Naive B cell (primary cell): ENCODE results near the gene ENPP3. TPM values are rescaled to one million over a fixed set of nuclear protein-coding genes. Genes with fewer than 3 reads are reported as not detected.

ENCODE experiments used
- ATAC-seq, 2 donors: fragments of 150-1000 bp; cut with Tn5 transposase; 2 replicates each; pipeline ENCODE4 v1.10.0; 2021; ENCODE audit warnings: low read depth in 2 of 2, mild to moderate bottlenecking in 2 of 2, moderate library complexity in 2 of 2
- DNase-seq: peaks from one replicate; pipeline ENCODE4 v3.0.0; 2022
- H3K27ac Mint-ChIP-seq, 6 donors: one replicate each; pipeline ENCODE4 v1.8.0; 2020 to 2022; ENCODE audit warnings: mild to moderate bottlenecking in 6 of 6, mixed read lengths in 6 of 6, moderate library complexity in 5 of 6, inconsistent platforms in 2 of 6
- H3K27me3 Mint-ChIP-seq, 3 donors: one replicate each; pipeline ENCODE4 v1.8.0; 2021 to 2022; ENCODE audit warnings: mixed read lengths in 3 of 3, mild to moderate bottlenecking in 1 of 3
- H3K36me3 Mint-ChIP-seq, 2 donors: one replicate each; pipeline ENCODE4 v1.8.0; 2020 to 2022; ENCODE audit warnings: mixed read lengths in 2 of 2, inconsistent platforms in 1 of 2, mild to moderate bottlenecking in 1 of 2
- H3K4me1 Mint-ChIP-seq, 3 donors: one replicate each; pipeline ENCODE4 v1.8.0; 2020 to 2022; ENCODE audit warnings: mixed read lengths in 3 of 3, inconsistent platforms in 1 of 3, mild to moderate bottlenecking in 1 of 3, moderate library complexity in 1 of 3
- H3K4me3 Mint-ChIP-seq, 8 donors: one replicate each; pipeline ENCODE4 v1.8.0; 2020 to 2022; ENCODE audit warnings: mild to moderate bottlenecking in 8 of 8, mixed read lengths in 8 of 8, moderate library complexity in 8 of 8, inconsistent platforms in 2 of 8
- H3K9me3 Mint-ChIP-seq, 7 donors: one replicate each; pipeline ENCODE4 v1.8.0; 2020 to 2022; ENCODE audit warnings: mixed read lengths in 7 of 7, mild to moderate bottlenecking in 5 of 7, inconsistent platforms in 2 of 7, moderate library complexity in 1 of 7
- polyA plus RNA-seq, 6 donors: library from polyadenylated mRNA; unstranded; fragments of 300-500 nt; fragmentation: Illumina TruSeq; gene quantifications; one replicate each; pipeline ENCODE4 v1.2.3, GENCODE V29; 2021; ENCODE audit warnings: low read depth in 6 of 6

Gene ENPP3
- polyA plus RNA-seq, 6 donors from 2014 or later: 0.18 to 0.73 (median 0.55) TPM; not detected in 3

- no peak for ATAC-seq
- no peak for DNase-seq
- Mint-ChIP-seq H3K36me3 (no peaks in the 10 kb centered on the region), H3K9me3 (peaks cover 0 to 2% (median 0%) of the 10 kb centered on the region in 7 donors), H3K4me3 (no peak overlapping the region), H3K4me1 (peaks cover 0 to 7% (median 0%) of the 10 kb centered on the region in 3 donors), H3K27me3 (peaks cover 18 to 32% (median 23%) of the 10 kb centered on the region in 3 donors), H3K27ac (no peak overlapping the region)
Measured at GRCh38 chr6:131773284-131773950, 136.3 kb downstream of the ENPP3 start.

- ATAC-seq (no peak), DNase-seq (no peak)
- Mint-ChIP-seq H3K9me3 (peaks cover 0 to 1% (median 0%) of the 10 kb centered on the region in 7 donors), H3K27me3 (peaks cover 8 to 26% (median 11%) of the 10 kb centered on the region in 3 donors), H3K36me3 (no peaks in the 10 kb centered on the region), H3K4me1 (no peaks in the 10 kb centered on the region), H3K4me3 (no peak overlapping the region), H3K27ac (no peak overlapping the region)
Measured at GRCh38 chr6:131775886-131776285, 138.8 kb downstream of the ENPP3 start.

DNA sequence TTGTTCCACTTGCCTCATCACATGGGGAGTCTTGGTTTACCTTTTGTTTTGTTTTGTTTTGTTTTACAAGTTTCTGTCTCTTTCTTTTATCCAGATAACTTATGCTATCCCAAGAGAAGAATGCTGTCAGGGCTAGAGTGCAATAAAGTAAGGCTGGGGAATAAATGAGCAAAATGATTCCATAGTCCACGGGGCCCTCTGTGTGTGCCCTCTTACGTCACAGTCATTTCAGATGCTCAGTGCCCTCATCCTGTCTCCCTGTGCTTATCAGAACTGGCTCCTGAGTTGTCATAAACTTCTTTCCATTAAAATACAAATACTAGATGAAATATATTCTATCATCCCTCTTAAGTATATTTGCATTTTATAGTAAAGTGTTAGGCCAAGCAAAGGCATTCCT lies 139.9 kb downstream of the ENPP3 start:
- Mint-ChIP-seq H3K4me3 (no peak overlapping the region), H3K9me3 (peaks cover 0 to 2% (median 0%) of the 10 kb centered on the region in 7 donors), H3K4me1 (no peaks in the 10 kb centered on the region), H3K27ac (no peak overlapping the region), H3K36me3 (no peaks in the 10 kb centered on the region), H3K27me3 (peaks cover 5 to 22% (median 6%) of the 10 kb centered on the region in 3 donors)
- ATAC-seq (no peak), DNase-seq (no peak)

DNA sequence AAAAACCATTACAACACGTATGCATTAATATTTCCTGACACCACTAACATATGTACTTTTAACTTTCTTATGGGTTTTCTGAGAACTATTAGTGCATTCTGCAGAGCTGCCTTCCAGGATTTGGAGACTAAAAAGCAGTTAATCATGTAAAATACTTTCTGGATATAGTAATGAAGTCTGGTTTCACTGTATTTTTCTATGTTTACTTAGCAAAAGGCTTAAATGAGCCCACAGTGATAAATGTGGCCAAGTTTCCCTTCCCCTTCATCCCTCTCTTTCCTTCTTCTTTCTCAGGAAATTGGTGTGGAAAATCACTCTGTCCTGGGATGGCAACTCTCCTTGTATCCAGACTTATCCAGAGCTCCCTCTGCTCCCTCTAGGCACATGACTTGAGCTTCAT lies 141.1 kb downstream of the ENPP3 start:
- Mint-ChIP-seq H3K36me3 (no peaks in the 10 kb centered on the region), H3K9me3 (peaks cover 0 to 2% (median 0%) of the 10 kb centered on the region in 7 donors), H3K4me3 (no peak overlapping the region), H3K27me3 (peaks cover 0 to 16% (median 12%) of the 10 kb centered on the region in 3 donors), H3K4me1 (no peaks in the 10 kb centered on the region), H3K27ac (no peak overlapping the region)
- DNase-seq (no peak), ATAC-seq (no peak)

- Mint-ChIP-seq H3K27ac (no peak overlapping the region), H3K4me3 (no peak overlapping the region), H3K9me3 (peaks cover 0 to 2% (median 0%) of the 10 kb centered on the region in 7 donors), H3K27me3 (peaks cover 9 to 20% (median 19%) of the 10 kb centered on the region in 3 donors), H3K4me1 (no peaks in the 10 kb centered on the region), H3K36me3 (no peaks in the 10 kb centered on the region)
- ATAC-seq: no peak
- no peak for DNase-seq
Measured at GRCh38 chr6:131779304-131779703, 142.2 kb downstream of the ENPP3 start.

- H3K27me3 Mint-ChIP-seq: peaks cover 16 to 21% (median 18%) of the 10 kb centered on the region in 3 donors
- H3K4me1 Mint-ChIP-seq: no peaks in the 10 kb centered on the region
- H3K9me3 Mint-ChIP-seq: peaks cover 0 to 5% (median 2%) of the 10 kb centered on the region in 7 donors
- DNase-seq (no peak), ATAC-seq (no peak)
- no peaks in the 10 kb centered on the region for H3K36me3 Mint-ChIP-seq
- H3K4me3 Mint-ChIP-seq: no peak overlapping the region
- H3K27ac Mint-ChIP-seq: no peak overlapping the region
Measured at GRCh38 chr6:131780600-131780999, 143.5 kb downstream of the ENPP3 start.

DNA sequence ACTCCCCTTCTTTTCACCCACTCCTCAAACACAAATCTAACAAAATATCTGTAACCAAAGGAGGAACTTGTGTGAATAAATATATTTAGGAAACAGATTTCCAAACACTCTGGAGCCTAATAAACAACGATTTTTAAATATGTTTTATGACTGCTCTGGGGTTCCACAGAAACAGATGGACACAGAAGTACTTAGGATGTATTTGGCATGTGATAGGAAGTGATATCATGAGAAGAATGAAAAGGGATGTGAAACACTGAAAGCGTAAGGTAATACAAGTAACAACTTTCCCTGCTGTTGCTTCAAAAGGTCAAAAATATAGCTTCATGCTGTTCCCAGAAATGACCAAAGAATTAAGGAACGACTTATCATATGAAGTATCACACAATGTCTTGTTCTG lies 144.6 kb downstream of the ENPP3 start:
- DNase-seq (no peak), ATAC-seq (no peak)
- Mint-ChIP-seq H3K4me1 (no peaks in the 10 kb centered on the region), H3K9me3 (peaks cover 0 to 9% (median 2%) of the 10 kb centered on the region in 7 donors), H3K27ac (peak overlapping the region in 1 of 6 donors; percentile 0), H3K36me3 (no peaks in the 10 kb centered on the region), H3K4me3 (no peak overlapping the region), H3K27me3 (peaks cover 14 to 22% (median 16%) of the 10 kb centered on the region in 3 donors)

- DNase-seq (no peak), ATAC-seq (no peak)
- H3K27me3 Mint-ChIP-seq: peaks cover 16 to 22% (median 19%) of the 10 kb centered on the region in 3 donors
- peak overlapping the region in 1 of 6 donors; percentile 13 for H3K27ac Mint-ChIP-seq
- no peaks in the 10 kb centered on the region for H3K36me3 Mint-ChIP-seq
- H3K4me3 Mint-ChIP-seq: no peak overlapping the region
- peaks cover 0 to 9% (median 2%) of the 10 kb centered on the region in 7 donors for H3K9me3 Mint-ChIP-seq
- H3K4me1 Mint-ChIP-seq: no peaks in the 10 kb centered on the region
Measured at GRCh38 chr6:131782764-131783163, 145.7 kb downstream of the ENPP3 start.

DNA sequence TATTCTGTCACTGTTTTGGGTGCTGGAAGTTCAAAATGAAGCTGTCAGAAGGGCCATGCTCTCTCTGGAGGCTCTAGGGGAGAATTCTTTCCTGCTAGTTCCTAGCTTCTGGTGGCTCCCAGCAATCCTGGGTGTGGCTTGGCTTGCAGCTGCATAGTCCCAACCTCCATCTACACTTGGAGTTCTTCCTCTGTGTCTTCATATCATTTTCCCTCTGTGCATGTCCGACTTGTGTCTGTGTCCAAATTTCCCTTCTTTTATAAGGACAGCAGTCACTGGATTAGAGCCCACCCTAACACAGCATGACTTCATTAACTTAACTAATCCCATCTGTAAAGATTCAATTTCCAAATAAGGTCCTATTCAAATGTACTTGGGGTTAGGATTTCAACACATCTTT lies 147.5 kb downstream of the ENPP3 start:
- H3K36me3 Mint-ChIP-seq: no peaks in the 10 kb centered on the region
- no peak for ATAC-seq
- peaks cover 13 to 22% (median 19%) of the 10 kb centered on the region in 3 donors for H3K27me3 Mint-ChIP-seq

GRCh38 chr6:131787079-131787478 lies 150.0 kb downstream of the ENPP3 start:
- ATAC-seq (no peak), DNase-seq (no peak)
- H3K9me3 Mint-ChIP-seq: peaks cover 0 to 9% (median 2%) of the 10 kb centered on the region in 7 donors
- no peaks in the 10 kb centered on the region for H3K36me3 Mint-ChIP-seq
- peaks cover 13 to 22% (median 19%) of the 10 kb centered on the region in 3 donors for H3K27me3 Mint-ChIP-seq
- no peak overlapping the region for H3K4me3 Mint-ChIP-seq
- H3K4me1 Mint-ChIP-seq: no peaks in the 10 kb centered on the region
- no peak overlapping the region for H3K27ac Mint-ChIP-seq

More for the DNA sequence above, 147.5 kb downstream of the ENPP3 start:
- Mint-ChIP-seq H3K9me3 (peaks cover 0 to 9% (median 2%) of the 10 kb centered on the region in 7 donors), H3K4me3 (no peak overlapping the region), H3K4me1 (no peaks in the 10 kb centered on the region), H3K27ac (no peak overlapping the region)
- no peak for DNase-seq

DNA sequence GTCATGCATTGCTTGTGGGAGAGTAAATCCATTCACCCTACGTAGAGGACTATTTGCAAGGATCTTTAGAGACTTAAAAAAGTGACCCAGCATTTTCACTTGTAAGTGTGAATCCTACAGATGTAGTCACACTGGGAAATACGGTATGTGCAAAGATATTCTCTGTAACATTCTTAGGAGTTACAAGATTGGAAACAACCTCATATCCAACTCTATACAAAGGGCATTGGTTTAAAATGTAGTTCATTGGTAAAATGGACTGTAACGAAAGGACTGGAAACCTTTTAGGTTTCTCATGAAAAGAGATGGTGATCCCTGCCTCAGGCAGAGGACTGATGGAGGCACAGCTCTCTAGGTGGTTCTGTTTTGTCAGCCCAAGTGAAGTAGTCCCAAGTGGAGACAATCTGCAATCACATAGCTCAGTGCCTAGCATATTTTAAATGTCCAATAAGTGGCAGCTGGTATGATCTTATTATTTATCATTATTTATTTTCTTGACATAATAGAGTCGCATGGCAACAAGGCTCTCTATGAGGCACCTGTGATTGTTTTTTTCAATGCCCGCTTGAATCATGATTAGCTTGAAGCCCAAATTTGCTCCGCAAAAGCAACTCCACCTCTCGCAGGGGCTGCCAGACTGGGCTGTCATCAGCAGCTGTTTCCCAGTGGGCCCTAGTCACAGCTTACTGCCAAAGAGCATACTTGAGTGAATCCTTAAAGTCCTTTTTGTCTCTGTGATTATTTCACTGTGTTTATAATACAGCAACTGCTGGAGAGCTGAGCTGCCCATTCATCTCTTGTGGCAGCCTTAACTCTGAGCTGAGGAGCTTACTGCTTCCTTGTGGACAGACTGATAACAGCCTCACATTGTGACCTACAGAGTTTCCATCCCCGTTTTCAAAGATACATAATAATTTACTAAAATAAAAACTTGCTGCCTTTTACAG lies 150.9 kb downstream of the ENPP3 start:
- DNase-seq (no peak), ATAC-seq (no peak)
- Mint-ChIP-seq H3K4me3 (no peak overlapping the region), H3K9me3 (peaks cover 0 to 9% (median 2%) of the 10 kb centered on the region in 7 donors), H3K27ac (no peak overlapping the region), H3K36me3 (no peaks in the 10 kb centered on the region), H3K27me3 (peaks cover 11 to 22% (median 13%) of the 10 kb centered on the region in 3 donors), H3K4me1 (no peaks in the 10 kb centered on the region)

- H3K36me3 Mint-ChIP-seq: no peaks in the 10 kb centered on the region
- ATAC-seq (no peak), DNase-seq (no peak)
- no peaks in the 10 kb centered on the region for H3K4me1 Mint-ChIP-seq
- H3K9me3 Mint-ChIP-seq: peaks cover 0 to 9% (median 2%) of the 10 kb centered on the region in 7 donors
- H3K27ac Mint-ChIP-seq: no peak overlapping the region
- no peak overlapping the region for H3K4me3 Mint-ChIP-seq
- peaks cover 9 to 14% (median 9%) of the 10 kb centered on the region in 3 donors for H3K27me3 Mint-ChIP-seq
Measured at GRCh38 chr6:131789219-131789618, 152.1 kb downstream of the ENPP3 start.

GRCh38 chr6:131791476-131791875 lies 154.4 kb downstream of the ENPP3 start:
- no peak for DNase-seq
- Mint-ChIP-seq H3K36me3 (no peaks in the 10 kb centered on the region), H3K4me1 (no peaks in the 10 kb centered on the region), H3K4me3 (no peak overlapping the region), H3K27me3 (peaks cover 0 to 9% (median 2%) of the 10 kb centered on the region in 3 donors), H3K27ac (no peak overlapping the region), H3K9me3 (peaks cover 0 to 13% (median 0%) of the 10 kb centered on the region in 7 donors)
- no peak for ATAC-seq
